ENCODE measurements around the gene HPD.
"Not testable (repeated sequence)": the region's sequence is repeated elsewhere in the genome, so short reads cannot be mapped to it uniquely, and the experiment has no call there.

Gene HPD

DNA sequence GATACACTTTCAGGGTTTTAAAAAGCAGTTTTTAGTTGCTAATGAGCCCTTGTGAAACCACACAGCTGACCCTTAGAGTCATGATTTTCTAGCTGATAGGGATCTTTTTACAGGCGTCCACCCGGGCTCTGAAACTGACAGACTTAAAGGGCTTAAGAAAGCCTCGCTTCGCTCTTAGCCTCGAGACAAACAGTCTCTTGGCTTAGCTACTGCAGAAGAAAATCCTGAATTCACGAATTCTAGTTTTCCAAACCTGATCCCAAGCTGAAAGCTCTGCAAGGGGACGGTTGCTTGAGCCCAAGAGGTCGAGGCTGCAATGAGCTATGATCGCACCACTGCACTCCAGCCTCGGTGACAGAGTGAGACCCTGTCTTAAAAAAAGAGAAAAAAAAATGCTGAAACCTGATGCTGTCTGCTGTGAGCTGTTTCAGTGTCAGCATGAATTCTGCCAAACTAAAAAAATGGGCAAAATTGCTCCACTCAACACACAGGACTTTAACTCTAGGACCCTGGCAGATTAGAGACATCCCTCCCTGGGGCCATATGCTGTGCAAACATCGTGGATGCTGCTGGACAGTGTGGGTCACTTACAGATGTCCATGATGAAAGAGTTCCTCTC, 3.1 kb upstream of the HPD start:
- DNase-seq = no peak

DNA sequence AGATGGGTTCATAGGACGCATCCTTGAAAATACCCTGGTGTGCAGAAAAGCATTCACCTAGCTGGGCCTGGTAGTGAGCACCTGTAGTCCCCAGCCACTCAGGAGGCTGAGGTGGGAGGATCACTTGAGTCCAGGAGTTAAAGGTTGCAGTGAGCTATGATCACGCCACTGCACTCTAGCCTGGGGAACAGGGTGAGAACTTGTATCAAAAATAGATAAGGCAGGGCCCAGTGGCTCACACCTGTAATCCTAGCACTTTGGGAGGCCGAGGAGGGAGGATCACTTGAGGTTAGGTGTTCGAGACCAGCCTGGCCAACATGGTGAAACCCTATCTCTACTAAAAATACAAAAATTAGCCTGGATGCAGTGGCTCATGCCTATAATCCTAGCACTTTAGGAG, 2.0 kb upstream of the HPD start:
- not testable (repeated sequence) for DNase-seq

DNA sequence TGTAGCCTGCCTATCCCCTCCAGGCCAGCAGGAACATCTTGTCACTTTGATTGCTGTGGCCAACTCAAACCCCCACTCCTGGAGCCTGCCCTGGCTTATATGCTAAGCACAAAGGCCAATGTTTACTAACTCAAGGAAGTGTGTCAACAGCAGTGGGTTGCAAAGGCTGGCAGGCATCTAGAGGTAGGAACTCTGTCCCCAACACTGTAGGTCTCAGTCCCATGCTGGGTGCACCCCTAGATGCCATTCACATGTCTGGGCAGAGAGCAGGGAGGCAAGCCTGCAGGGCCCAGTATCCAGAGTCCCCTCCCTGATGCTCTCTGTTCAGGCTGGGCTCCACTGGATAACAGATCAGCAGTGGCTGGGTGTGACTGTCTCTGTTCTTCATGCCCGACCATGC, 1.6 kb upstream of the HPD start:
- DNase-seq = no peak

DNA sequence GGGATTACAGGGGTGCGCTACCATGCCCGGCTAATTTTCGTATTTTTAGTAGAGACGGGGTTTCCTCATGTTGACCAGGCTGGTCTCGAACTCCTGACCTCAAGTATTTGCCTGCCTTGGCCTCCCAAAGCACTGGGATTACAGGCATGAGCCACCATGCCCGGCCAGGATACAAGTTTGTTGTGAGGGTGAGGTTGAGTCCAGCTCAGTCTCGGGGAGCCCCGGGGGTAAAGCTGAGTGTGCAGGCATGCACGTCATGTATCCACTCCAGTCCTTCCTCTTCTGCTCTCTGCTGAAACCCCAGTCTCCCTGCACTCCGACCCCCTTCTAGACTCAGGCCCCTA, 369 bp downstream of the HPD start:
- no peak for DNase-seq

DNA sequence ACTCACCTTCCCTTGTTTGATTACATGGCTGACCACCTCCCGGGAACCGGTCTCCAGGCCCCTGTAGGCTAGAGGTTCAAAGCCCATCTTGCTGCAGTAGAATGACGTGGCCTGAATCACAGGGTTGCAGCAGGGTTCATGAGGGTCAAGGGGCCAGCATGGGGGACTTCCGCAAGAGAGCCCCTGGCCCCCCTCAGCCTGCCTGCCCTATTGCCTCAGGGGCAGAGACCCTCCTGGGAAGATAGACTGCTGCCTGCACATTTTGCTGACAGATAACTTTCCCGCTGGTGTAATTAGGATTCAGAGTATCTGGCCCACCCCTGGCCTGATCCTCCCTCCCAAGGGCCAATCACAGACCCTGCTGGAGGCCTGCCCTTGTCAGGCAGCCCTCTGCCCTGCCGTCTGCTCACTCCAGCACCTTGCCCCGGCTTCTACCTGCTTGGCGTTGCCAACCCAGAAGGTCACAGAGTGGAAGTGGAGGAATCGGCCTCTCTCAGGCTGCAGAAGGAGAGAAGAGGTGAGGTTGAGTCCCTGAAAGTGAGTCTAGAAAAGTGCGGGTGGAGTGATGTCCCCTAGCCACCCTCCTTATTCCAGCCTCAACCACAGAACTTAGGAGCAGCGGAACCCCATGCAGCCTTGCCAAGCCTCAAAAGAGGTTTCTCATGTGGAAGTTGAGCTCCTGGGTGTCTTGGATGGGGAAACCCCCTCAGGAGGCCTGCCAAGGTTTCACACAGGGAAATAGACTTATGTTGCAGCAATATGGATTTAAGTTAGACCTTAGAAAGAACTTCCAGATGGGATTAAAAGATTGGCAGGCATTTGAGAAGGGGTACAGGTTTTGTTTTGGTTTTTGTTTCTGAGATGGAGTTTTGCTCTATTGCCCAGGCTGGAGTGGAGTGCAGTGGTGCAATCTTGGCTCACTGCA, 1.1 kb downstream of the HPD start:
- DNase-seq = no peak

DNA sequence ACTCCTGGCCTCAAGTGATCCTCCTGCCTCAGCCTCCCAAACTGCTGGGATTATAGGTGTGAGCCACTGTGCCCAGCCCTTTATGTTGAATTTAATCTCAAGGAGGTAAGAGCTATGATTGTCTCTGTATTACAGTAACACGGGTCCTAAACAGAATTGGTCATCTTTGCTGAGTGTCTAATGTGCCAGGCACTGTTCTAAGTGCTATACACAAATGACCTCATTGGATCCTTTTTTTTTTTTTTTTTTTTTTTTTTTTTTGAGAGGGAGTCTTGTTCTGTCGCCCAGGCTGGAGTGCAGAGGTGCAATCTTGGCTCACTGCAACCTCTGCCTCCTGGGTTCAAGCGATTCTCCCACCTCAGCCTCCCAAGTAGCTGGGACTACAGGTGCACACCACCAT, 6.3 kb downstream of the HPD start:
- DNase-seq = not testable (repeated sequence)

DNA sequence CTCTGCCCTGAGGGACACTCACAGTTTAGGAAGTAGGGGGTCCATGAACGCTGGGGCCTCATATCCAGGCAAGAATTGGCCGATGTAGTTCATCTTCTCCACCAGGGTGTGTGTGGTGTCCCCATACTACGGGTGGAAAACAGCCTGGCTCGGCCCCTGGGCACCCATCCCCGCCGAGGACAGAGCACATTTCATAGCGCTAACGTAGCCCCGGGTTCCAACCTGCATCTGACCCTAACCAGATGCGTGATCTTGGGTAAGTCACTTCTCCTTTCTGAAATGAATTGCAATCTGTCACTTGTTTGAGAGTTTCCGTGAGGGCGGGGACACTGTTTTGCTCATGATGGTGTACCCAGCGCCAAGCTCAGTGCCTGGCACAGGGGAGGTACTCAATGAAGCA, 9.0 kb downstream of the HPD start:
- DNase-seq = peak in 1 of 2 donors; percentile 14

DNA sequence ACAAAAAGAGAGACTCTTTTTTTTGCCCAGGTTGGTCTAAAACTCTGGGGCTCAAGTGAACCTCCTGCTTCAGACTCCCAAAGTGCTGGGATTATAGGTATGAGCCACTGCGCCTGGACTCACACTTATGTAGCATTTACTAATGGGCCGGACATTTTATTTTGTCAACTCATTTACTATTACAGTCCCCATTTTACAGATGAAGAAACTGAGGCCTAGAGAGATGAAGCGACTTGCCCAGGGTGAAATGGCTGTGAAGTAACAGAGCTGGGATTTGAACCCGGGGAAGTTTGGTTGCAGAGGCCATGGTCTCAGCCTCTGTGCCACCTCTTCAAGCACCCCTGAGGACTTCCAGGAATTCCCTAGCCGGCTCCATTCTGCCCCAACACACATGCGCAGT, 9.4 kb downstream of the HPD start:
- no peak for DNase-seq

DNA sequence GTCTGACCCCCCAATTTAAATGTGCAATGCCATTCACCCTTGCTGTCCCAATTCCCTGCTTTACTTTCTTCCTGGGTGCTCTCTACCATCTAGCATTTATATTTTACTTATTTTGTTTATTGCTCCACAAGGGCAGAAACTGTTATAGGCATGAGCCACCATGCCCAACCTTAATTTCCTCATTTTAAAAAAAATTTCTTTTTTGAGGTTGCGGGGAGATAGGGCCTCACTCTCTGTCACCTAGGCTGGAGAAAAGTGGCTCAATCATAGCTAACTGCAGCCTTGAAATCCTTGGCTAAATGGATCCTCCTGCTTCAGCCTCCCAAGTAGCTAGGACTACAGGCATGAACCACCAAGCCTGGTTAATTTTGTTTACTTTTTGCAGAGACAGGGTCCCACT, 13.0 kb downstream of the HPD start:
- DNase-seq = no peak

DNA sequence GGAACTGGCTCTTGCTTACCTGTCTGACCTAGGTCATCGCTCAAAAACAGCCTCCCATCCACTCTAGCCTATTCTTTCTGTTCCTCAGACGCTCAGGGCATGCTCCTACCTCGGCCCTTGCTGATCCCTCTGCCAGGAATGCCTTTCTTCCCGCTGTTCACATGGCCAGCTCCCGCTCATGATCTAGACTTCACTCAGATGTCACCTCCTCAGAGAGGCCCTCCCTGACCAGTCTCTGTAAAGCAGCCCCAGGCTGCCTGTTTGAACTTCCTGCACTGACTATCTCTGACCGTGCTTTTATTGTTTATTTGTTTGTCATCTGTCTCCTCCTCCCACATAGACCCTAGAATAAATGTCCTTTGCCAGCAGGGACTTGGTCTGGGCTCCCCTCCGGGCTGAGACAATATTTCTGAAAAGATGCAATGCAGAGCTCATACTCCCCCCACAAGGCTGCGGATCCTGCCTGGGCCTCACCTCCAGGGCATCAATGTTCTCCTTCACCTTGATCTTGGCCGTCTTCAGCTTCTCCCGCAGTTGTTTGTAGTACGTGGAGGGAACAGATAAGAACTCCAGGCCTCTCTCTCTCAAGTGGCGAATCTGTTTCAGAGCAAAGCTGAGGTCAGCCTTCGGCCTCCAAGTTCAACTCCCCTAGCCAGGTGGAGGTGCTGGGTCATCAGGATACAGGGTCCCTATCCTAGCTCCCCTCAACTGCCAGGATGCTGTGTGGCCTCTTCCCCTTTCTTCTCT, 15.2 kb downstream of the HPD start:
- DNase-seq = no peak

DNA sequence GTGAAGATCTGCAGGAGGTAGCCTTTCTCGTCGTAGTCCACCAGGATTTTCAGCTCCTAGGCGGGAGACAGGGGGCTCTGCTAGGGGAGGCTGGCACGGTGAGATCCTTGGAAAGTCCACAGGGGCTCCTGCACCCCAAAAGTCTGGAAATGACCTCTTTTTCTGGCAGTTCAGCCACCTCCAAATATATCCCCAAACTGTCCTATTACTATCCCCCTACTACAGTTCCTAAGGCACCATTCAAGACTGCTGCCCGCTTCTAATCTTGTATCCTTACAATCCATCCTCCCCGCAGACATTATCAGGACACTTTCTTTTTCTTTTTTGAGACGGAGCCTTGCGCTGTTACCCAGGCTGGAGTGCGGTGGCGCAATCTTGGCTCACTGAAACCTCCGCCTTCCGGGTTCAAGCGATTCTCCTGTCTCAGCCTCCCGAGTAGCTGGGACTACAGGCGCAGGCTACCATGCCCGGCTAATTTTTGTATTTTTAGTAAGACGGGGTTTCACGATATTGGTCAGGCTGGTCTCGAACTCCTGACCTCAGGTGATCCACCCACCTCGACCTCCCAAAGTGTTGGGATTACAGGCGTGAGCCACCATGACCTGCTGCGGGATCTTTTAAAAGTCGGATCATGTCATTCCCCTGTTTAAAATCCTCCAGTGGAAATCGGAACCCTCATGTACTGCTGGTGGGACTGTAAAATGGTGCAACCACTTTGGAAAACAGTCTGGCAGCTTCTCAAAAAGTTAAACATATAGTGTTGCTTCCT, 18.5 kb downstream of the HPD start:
- no peak for DNase-seq

DNA sequence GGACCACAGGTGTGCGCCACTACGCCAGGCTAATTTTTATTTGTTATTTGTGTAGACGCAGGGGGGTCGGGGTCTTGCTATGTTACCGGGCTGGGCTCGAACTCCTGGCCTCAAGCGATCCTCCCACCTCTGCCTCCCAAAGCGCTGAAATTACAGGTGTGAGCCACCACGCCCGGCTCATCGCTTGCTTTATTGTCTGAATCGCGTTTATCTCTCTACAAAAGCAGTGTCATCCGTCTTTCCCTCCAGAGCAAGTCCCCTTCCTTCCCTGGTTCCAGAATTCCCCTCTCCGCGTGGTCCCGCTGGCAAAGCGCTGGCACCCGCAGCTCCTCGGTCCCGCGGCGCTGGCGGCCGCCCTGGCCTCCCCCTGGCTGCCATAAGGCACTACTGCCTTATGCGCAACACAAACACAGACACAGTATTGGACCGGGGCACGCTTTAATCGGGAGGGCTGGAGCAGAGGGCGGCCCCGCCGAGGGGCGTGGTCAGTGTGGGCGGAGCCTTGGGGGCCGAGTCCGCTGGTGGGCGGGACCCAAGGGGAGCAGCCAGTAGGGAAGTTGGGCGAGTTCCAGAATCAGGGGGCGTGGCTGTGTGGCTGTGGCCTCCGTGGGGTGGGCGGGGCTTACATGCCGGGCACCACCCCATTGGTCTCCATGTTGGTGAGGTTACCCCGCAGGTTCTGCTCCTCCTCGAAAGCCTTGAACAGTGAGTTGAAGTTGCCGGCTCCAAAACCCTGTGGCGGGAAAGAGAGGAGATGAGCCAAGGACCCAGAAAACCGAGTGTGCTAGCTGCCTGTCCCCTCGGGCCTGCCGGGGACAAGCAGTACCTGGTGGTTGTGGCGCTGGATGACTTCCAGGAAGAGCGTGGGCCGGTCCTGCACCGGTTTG, 19.3 kb downstream of the HPD start:
- peak; percentile 99 for DNase-seq

DNA sequence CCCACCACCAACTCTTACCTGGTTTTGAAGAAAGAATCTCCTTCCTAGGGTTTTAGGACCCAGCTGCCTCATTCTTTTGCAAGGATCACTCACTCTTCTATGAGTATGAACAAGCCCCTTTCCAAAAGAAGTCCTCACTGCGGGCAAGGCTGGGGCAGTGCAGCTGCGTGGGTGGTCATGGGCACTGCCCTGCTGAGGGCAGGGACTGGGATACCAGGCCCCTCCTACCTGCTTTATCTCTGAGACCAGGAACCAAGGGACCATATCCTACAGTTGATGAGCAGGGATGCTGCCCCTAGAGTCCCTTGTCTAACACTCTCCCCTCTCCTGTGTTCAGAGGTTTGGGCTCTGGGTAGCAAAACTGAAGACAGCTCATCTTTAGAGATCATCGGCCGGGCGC, 20.5 kb downstream of the HPD start:
- no peak for DNase-seq

DNA sequence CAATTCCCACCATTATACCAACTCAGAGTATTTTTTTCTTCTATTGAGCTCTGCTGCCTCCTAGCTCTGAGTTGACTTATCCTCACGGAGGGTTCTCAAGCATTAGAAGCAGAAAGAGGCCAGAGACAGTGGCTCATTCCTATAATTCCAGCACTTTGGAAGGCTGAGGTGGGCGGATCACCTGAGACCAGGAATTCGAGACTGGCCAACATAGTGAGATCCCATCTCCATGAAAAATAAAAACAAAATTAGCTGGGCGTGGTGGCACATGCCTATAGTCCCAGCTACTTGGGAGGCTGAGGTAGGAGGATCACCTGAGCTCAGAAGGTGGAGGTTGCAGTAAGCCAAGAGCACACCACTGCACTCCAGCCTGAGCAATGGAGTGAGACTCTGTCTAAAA, 21.0 kb downstream of the HPD start:
- DNase-seq = no peak

DNA sequence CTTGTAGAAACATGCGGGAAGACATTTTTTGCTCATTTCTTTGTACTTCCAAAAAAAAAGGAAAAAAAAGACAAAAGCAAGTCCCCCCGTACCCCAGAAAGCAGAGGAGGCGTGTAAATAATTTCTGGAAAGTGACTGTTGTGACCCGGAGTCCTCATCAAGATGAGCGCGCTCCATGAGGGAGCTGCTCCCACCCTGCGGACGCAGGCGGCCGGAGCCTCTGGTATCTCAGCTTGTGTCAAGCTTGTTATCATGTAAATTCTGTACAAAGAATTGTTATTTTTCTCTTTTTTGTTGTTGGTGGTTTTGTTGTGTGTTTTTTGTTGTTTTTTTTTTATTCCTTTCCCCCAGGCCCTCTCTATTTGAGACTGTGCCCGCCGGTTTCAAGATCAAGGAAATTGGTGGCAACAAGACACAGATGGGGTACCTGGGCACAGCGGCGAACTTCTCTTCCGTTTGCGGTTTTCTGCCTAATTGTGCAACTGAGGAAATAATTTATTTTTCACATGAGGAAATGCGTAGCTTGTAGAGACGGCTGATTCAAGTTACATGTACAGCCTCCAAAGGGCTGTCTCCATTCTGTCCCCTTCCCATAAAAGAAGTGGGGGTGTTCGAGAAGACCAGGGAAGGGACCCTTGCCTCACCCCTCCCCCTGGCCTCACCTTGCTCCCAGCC, 27.0 kb downstream of the HPD start:
- no peak for DNase-seq

DNA sequence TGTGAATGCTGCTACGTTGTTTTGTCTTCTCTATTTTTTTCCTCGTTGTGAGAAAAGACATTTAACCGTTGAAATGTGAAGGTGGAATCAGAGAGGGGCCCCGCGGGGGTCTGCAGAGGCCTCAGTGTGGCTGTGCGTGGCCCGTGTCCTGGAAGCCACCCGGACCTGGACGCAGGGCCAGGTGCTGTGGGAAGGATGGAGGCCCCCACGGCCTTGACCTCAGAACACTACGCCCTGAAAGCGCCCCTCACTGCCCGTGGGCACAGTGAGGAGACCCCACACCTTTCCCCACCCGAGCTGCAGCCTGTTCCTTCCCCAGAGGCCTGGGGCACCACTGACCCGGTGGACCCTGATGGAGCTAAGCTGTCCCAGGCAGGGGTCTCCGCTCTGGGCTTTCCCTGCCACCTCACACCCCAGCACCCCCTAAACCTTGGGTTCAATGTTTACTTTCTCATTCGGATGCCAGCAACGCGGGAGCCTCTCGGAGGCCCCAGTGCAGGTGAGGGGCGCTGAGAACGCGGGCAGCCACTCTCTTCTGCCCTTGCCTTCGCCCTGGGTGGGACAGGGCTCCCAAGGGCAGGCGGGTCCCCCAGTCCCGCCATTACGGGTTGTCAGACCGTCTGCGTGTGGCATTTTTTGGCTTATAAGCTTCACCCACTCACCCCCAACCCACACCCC, 27.9 kb downstream of the HPD start:
- no peak for DNase-seq

DNA sequence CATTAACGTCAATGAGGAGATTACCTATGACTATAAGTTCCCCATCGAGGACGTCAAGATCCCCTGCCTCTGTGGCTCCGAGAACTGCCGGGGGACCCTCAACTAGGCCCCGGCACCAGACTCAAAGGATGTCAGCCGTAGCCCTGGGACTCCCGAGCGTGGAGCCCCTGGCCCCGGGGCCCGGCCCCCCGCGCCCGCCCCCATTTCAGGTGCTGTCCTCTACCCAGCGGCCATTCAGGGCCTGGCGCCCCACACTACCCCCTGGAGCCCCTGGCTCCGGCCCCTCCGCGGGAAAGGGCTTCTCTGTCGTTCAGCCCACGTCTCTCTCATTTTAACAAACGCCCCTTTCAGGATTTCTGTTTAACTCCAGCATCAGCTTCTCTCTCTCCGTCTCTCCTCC, 28.5 kb downstream of the HPD start:
- no peak for DNase-seq

DNA sequence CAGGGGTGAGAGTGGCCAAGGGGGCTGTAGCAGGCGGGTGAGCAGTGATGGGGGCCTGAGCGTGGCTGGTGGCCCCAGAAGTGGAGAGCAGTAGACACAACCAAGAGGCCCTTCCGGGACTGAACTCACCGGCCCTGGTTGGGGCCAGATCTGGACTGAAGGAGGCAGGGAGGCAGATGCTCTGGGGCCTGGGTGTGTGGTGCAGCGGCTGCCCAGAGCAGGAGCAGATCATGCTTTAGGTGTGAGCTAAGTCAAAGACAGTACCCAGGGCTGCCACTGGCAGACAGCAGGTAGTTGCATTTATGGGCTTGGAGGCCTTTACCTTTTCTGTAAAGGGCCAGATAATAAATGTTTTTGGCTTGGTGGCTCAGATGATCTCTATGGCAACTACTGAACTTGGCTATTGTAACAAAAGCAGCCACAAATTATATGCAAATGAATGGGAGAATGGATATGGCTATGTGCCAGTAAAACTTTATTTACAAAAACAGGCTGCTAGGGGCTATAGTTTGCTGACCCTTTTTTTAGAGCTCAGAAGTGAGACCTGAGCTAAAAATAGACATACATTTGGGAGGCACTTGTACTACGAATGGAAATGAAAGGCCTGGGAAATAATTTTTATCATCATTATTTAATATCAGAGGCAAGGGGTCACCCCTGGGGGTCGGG, 29.3 kb downstream of the HPD start:
- no peak for DNase-seq

DNA sequence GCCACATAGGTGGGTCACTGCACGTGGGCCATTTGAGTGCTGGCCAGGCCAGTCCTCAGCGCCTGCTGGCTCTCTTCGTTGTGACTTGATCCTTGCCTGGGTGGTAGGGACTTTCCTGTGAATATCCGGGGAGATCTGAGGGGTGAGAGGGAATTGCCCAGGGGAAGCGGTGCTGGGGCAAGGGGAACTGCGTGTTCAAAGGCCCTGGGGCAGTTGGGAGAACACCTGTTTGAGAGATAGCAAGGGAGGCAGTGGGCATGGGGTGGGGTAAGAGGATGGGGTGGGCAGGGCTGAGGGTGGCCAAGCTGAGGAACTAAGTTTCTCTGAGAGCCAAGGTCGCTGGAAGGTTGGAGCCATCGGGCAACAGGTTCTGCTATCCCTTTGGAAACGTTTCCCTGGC, 29.8 kb downstream of the HPD start:
- DNase-seq = no peak

DNA sequence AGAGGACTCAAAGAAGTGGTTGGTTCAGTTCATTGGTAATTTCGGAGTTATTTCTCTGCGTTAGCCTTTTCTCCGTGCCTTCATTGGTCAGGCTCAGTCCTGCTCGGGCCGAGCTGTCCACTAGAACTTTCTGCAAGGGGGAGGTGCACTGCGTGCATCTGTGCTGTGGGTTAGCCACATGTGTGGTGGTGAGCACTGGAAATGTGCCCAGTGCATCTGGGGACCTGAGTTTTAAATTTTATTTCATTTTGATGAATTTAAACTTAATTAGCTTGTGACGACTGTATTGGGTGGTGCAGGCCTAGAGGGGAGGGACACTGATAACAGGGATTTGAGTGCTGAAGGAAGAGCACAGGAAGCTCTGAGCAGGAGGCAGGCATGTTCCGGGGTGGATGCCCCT, 30.4 kb downstream of the HPD start:
- DNase-seq = no peak

Measured in CD4-positive, alpha-beta T cell treated with Interleukin-1 beta for 1 hour (primary cell).